Measurements from ENCODE around the gene MYORG.
"Not testable (repeated sequence)": the region's sequence is repeated elsewhere in the genome, so short reads cannot be mapped to it uniquely, and the experiment has no call there.

The MYORG gene

DNA sequence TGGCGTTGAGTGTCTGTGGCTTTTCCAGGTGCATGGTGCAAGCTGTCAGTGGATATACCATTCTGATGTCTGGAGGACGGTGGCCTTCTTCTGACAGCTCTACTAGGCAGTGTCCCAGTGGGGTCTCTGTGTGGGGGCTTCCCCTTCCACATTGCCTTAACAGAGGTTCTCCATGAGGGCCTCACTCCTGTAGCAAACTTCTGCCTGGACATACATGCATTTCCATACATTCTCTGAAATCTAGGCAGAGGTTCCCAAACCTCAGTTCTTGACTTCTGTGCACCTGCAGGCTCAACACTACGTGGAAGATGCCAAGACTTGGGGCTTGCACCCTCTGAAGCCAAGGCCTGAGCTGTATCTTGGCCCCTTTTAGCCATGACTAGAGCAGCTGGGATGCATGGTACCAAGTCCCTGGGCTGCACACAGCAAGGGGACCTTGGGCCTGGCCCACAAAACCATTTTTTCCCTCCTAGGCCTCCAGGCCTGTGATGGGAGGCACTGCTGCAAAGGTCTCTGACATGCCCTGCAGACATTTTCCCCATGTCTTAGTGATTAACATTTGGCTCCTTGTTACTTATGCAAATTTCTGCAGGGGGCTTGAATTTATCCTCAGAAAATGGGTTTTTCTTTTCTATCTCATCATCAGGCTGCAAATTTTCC, 8.8 kb downstream of the MYORG start:
- not testable (repeated sequence) for DNase-seq

DNA sequence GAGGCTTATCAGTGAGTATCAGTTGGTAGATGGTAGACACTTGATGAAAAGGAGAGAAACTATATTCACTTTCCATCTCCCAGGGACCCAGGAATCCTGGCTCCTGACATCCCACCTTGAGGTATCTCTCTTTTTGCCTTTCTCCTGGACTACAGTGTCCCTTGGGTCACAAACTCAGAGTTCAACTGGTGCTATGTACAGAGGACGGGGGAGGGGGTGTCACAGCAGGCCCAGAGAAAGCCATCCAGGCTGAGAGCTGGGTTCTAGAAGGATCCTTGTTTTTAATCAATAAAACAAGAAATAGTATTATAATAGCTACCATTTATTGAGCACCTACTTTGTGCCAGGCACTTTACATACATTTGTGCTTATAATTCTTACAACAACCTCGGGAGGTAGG, 10.3 kb downstream of the MYORG start:
- no peak for DNase-seq

- no peak for DNase-seq
These were observed 11.4 kb downstream of the MYORG start for GRCh38 chr9:34365282-34365681.

- no peak for DNase-seq
These were observed 12.9 kb downstream of the MYORG start for GRCh38 chr9:34363619-34364351.

GRCh38 chr9:34362614-34363214, 14.0 kb downstream of the MYORG start:
- no peak for DNase-seq

- DNase-seq, result not testable (repeated sequence)
These were observed 23.7 kb downstream of the MYORG start for GRCh38 chr9:34352957-34353356.

GRCh38 chr9:34352122-34352652, 24.5 kb downstream of the MYORG start:
- not testable (repeated sequence) for DNase-seq

- DNase-seq, result no peak
These were observed 27.4 kb downstream of the MYORG start for GRCh38 chr9:34349324-34349723.

DNA sequence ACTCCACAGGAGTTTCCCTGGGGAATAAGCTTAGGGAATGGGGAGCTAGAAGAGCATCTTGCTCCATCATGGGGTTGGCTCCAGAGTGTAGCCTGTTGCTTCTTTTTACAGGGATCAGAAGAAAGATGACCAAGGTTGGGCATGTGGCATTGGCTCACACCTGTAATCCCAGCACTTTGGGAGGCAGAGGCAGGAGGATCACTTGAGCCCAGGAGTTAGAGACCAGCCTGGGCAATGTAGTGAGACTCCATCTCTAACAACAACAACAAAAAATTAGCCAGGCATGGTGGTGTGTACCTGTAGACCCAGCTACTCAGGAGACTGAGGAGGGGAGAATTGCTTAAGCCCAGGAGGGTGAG, 28.9 kb downstream of the MYORG start:
- no peak for DNase-seq

DNA sequence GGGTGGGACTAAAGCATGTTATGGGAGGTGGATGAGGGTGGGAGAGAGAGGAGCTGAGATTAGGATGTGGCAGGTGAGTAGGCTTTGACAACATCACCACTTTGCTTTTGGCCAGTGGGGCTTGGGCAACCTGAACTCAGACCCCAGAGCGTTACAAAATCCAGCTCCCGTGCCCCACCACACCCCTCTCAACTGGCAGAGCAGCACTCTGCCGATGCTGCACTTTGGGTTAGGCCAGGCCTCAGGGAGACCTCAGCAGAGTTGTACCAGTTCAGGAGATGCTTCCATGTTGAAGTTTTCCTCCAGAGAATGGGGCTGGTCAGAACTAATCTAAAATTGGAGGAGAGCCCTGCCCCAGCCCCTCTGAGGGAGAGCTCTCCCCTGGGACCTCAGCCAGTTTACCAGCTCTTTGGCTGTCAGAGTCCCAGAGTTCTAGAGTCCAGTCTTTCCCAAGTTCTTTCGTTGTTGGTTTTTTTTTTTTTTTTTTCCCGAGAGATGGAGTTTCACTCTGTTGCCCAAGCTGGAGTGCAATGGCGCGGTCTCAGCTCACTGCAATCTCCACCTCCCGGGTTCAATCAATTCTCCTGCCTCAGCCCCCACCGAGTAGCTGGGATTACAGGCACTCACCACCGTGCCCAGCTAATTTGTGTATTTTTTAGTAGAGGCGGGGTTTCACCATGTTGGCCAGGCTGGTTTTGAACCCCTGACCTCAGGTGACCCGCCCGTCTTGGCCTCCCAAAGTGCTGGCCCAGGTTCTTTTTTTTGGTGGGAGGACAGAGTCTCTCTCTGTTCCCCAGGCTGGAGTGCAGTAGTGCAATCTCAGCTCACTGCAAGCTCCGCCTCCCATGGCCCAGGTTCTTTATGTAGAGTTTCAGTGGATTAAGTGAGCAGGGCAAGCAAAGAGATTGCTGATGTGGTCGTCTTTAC, 29.6 kb downstream of the MYORG start:
- no peak for DNase-seq

DNA sequence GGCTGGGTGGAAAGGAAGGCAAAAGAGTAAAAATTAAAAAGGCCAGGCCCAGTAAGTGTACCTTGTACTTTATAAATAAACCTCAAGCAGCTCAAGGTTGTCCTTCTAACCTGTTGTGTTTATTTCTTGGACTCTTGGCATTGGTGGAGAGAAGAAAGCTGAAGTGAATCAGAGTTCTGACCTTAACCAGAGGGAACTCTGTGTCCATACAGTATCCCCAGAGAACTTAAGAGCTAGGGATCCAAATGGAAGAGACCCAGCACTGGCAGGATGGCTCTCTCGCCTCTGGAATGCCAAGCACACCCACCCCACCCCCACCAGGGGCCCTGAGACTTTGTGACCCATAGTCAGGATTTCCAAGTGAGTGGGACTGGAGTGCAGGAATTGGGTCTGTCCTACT, 33.1 kb downstream of the MYORG start:
- no peak for DNase-seq

DNA sequence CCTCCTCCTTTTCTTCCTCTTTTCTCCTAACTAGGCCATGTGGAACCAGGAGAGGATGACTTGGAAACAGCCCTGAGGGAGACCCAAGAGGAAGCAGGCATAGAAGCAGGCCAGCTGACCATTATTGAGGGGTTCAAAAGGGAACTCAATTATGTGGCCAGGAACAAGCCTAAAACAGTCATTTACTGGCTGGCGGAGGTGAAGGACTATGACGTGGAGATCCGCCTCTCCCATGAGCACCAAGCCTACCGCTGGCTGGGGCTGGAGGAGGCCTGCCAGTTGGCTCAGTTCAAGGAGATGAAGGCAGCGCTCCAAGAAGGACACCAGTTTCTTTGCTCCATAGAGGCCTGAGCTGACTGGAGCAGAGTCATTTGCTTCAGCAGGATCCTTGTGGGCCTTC, 33.6 kb downstream of the MYORG start:
- DNase-seq, result no peak

DNA sequence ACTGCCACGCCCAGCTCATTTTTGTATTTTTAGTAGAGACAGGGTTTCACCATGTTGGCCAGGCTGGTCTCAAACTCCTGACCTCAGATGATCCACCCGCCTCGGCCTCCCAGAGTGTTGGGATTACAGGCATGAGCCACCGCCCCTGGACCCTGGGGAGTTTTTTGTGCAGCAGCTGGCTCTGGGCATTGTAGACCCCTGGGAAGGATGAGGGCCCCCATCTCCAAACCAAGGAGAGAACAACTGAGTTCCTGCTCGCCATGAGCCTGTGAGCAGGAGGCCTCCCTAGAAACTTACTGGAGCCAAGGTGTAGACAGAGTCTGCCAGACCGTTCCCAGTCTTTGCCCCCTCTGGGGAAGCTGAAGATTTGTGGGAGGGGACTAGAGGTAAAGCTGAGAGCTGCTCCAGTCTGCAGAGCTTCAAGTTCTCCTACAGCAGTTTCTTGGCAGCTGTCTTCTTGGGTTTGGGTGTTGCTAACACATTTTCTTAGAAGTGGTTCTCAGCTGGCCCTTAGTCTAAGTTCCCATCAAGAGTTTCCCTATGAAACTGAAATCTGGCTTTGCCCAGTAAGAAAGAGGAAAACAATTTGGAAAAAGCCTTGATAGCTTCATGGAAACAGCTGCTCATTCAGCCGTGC, 34.9 kb downstream of the MYORG start:
- DNase-seq, result no peak

- DNase-seq, result no peak
These were observed 37.9 kb downstream of the MYORG start for GRCh38 chr9:34338665-34339385.

DNA sequence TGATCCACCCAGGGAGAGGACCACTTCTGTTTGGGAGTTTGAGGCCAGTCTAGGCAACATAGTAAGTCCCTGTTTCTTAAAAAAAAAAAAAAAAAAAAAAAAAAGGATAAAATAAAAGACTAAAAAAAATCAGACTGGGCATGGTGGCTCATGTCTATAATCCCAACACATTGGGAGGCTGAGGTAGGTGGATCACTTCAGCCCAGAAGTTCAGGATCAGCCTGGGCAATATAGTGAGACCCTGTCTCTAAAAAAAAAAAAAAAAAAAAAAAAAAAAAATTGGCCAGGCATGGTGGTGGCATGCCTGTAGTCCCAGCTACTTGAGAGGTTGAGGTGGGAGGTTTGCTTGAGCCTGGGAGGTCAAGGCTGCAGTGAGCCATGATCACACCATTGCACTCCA, 38.6 kb downstream of the MYORG start:
- DNase-seq, result not testable (repeated sequence)

DNA sequence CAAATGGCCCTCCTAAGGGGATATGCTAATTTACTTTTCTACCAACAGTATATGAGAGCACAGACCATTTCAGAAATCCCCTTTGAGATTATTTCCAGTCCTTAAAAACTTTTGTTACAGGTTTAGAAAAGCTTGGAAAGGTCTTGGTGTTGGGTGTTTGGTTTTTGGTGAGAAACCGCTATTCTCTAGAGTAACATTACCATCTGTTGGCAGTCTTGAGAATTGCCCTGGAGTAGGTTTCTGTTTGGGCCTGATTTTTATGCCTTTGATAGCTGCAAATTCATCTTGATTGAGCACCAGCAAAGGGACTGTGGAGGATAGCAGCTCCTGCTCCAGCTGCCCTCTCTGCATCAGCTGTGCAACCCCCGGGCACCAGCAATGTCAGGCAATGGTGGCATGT, 39.3 kb downstream of the MYORG start:
- no peak for DNase-seq

GRCh38 chr9:34335376-34335775, 41.3 kb downstream of the MYORG start:
- DNase-seq, result no peak

DNA sequence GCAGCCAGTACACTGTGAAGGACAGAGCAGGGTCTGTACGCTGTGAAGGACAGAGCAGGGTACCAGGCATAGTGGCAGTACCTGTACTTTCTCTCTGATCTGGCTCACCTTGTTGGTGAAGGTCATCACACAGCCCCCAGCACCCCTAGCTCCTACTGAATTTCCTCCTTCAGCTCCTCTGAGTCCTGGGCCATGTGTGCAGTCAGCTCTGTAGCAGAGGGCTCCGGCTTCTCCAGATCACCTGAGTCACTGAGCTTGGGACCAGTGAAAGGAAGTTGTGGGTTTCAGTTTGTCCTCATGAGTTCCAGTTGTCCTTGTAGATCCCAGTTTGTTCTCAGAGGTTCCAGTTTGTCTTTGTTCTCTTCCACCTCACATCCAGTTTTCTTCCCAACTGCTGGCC, 41.8 kb downstream of the MYORG start:
- DNase-seq, result no peak

- no peak for DNase-seq
These were observed 42.3 kb downstream of the MYORG start for GRCh38 chr9:34334337-34334824.

DNA sequence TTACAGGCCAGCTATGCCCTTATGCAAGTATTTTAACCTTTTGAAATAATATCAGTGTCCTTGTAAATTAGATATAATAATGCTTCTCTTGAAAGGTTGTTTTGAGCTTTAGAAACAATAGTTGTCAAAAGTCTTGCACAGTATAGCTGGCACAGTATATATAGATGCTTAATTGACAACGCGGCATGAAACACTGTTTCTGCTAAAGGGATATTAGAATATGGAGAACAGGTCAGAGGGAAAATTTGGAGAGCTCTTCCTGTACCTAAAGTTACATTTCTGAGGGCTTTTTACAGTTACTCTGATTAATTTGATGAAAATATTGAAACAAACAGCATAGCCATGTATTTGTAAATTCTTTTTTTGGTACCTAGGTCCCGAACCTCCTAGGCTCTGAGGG, 42.9 kb downstream of the MYORG start:
- no peak for DNase-seq

Measured in NCI-H1436 treated with DMSO at 0.1 percent for 48 hours (cell line).